ACHN (cell line): ENCODE measurements around the gene DPP10.
"Not testable (repeated sequence)": the region's sequence is repeated elsewhere in the genome, so short reads cannot be mapped to it uniquely, and the experiment has no call there.

Experiments used
- DNase-seq: peaks from one replicate; pipeline ENCODE4 v3.0.0-alpha.2; 2015
- in situ Hi-C: cut with HindIII; loops from 2 replicates; pipeline ENCODE4 v1.10.0; 2017; ENCODE audit warnings: low sequenced_read_pairs, low pct_ligation_motif_present, low pct_unique_long_range_greater_than_20kb

DPP10 gene

GRCh38 chr2:114683251-114683650 lies 240.8 kb downstream of the DPP10 start:
- in situ Hi-C loops, result no loop called here
- DNase-seq, result no peak

- in situ Hi-C loops, result no loop called here
- DNase-seq, result no peak
Measured at GRCh38 chr2:114684403-114684802, 242.0 kb downstream of the DPP10 start.

GRCh38 chr2:114685102-114685501 lies 242.7 kb downstream of the DPP10 start:
- no peak for DNase-seq
- in situ Hi-C loops, result no loop called here

- in situ Hi-C loops, result no loop called here
- DNase-seq, result peak; percentile 5
Measured at GRCh38 chr2:114688241-114688640, 245.8 kb downstream of the DPP10 start.

- DNase-seq, result no peak
- in situ Hi-C loops, result no loop called here
Measured at GRCh38 chr2:114698520-114698919, 256.1 kb downstream of the DPP10 start.

GRCh38 chr2:114699423-114699944 lies 257.0 kb downstream of the DPP10 start:
- DNase-seq, result no peak
- in situ Hi-C loops, result no loop called here

GRCh38 chr2:114700440-114700839 lies 258.0 kb downstream of the DPP10 start:
- in situ Hi-C loops, result no loop called here
- DNase-seq, result no peak

- in situ Hi-C loops, result no loop called here
- DNase-seq, result no peak
Measured at GRCh38 chr2:114709936-114710850, 267.8 kb downstream of the DPP10 start.

- in situ Hi-C loops, result no loop called here
- DNase-seq, result no peak
Measured at GRCh38 chr2:114714313-114714712, 271.9 kb downstream of the DPP10 start.

- in situ Hi-C loops, result no loop called here
- no peak for DNase-seq
Measured at GRCh38 chr2:114717049-114717448, 274.6 kb downstream of the DPP10 start.

- in situ Hi-C loops, result no loop called here
- DNase-seq, result no peak
Measured at GRCh38 chr2:114724454-114724853, 282.0 kb downstream of the DPP10 start.

GRCh38 chr2:114727012-114727411 lies 284.6 kb downstream of the DPP10 start:
- in situ Hi-C loops, result no loop called here
- DNase-seq, result no peak

- DNase-seq, result no peak
- in situ Hi-C loops, result no loop called here
Measured at GRCh38 chr2:114728372-114728771, 285.9 kb downstream of the DPP10 start.

- in situ Hi-C loops, result no loop called here
- DNase-seq, result no peak
Measured at GRCh38 chr2:114729026-114729425, 286.6 kb downstream of the DPP10 start.

GRCh38 chr2:114735126-114735525 lies 292.7 kb downstream of the DPP10 start:
- DNase-seq, result no peak
- in situ Hi-C loops, result no loop called here

GRCh38 chr2:114742245-114742644 lies 299.8 kb downstream of the DPP10 start:
- no peak for DNase-seq
- in situ Hi-C loops, result no loop called here

GRCh38 chr2:114745700-114746099 lies 303.3 kb downstream of the DPP10 start:
- in situ Hi-C loops, result no loop called here
- DNase-seq, result no peak

GRCh38 chr2:114748175-114748574 lies 305.7 kb downstream of the DPP10 start:
- DNase-seq, in situ Hi-C loops: not testable (repeated sequence)

- in situ Hi-C loops, result no loop called here
- no peak for DNase-seq
Measured at GRCh38 chr2:114752425-114752824, 310.0 kb downstream of the DPP10 start.

- in situ Hi-C loops, result no loop called here
Measured at GRCh38 chr2:114753145-114753544, 310.7 kb downstream of the DPP10 start.

More at GRCh38 chr2:114753145-114753544, 310.7 kb downstream of the DPP10 start:
- DNase-seq, result no peak
